Neural cell (in vitro differentiated cells): ENCODE data around the gene ACSL6. TPM values are rescaled to one million over a fixed set of nuclear protein-coding genes. Genes with fewer than 3 reads are reported as not detected.

Experiments
- H2AFZ ChIP-seq: fragments of 200-600, 300-800 bp; sonication (generic), shearing (Covaris generic); 2 replicates; pipeline ENCODE4 v1.6.0; 2014; ENCODE audit warnings: low read depth, mild to moderate bottlenecking, antibody characterized with exemption, low read length, moderate library complexity
- H3F3A ChIP-seq: fragments of 200-600 bp; shearing (Covaris generic); 2 replicates; pipeline ENCODE4 v1.6.1; 2016; ENCODE audit warnings: mild to moderate bottlenecking, moderate library complexity, mixed read lengths, antibody characterized with exemption, low read length; ENCODE audit not compliant: insufficient read depth, poor library complexity, severe bottlenecking
- H3K27ac ChIP-seq: fragments of 200-600, 300-800 bp; sonication (generic), shearing (Covaris generic); 2 replicates; pipeline ENCODE4 v1.5.1; 2014; ENCODE audit warnings: mild to moderate bottlenecking, low read length, moderate library complexity
- H3K27me3 ChIP-seq: fragments of 300-800, 200-600 bp; sonication (generic), shearing (Covaris generic); 2 replicates; pipeline ENCODE4 v1.6.0; 2014; ENCODE audit warnings: mild to moderate bottlenecking, low read depth, low read length, moderate library complexity; ENCODE audit not compliant: insufficient read depth
- H3K36me3 ChIP-seq: fragments of 300-800, 200-600 bp; sonication (generic), shearing (Covaris generic); 2 replicates; pipeline ENCODE4 v1.5.1; 2014; ENCODE audit warnings: mild to moderate bottlenecking, antibody characterized with exemption, low read length, moderate library complexity; ENCODE audit not compliant: insufficient read depth
- H3K4me2 ChIP-seq: fragments of 300-800, 200-600 bp; sonication (generic), shearing (Covaris generic); 2 replicates; pipeline ENCODE4 v1.6.0; 2014; ENCODE audit warnings: mild to moderate bottlenecking, low read length
- H3K4me3 ChIP-seq: fragments of 300-800, 200-600 bp; sonication (generic), shearing (Covaris generic); 2 replicates; pipeline ENCODE4 v1.5.1; 2014; ENCODE audit warnings: mild to moderate bottlenecking, low read length, moderate library complexity
- H3K79me2 ChIP-seq: fragments of 200-600 bp; shearing (Covaris generic); replicated peaks from 2 replicates; pipeline ENCODE4 v1.6.0; 2014; ENCODE audit warnings: mild to moderate bottlenecking, low read length, moderate library complexity; ENCODE audit not compliant: insufficient read depth
- H3K9ac ChIP-seq: fragments of 300-800, 200-600 bp; sonication (generic), shearing (Covaris generic); 2 replicates; pipeline ENCODE4 v1.6.1; 2016; ENCODE audit warnings: mild to moderate bottlenecking, low read length, mixed read lengths
- H3K9me2 ChIP-seq: fragments of 200-600 bp; shearing (Covaris generic); 2 replicates; pipeline ENCODE4 v1.6.1; 2016; ENCODE audit warnings: mild to moderate bottlenecking, low read length, mixed read lengths; ENCODE audit not compliant: insufficient read depth
- H3K9me3 ChIP-seq: fragments of 200-600, 300-800 bp; sonication (generic), shearing (Covaris generic); 2 replicates; pipeline ENCODE4 v1.6.1; 2016; ENCODE audit warnings: mild to moderate bottlenecking, mixed run types, low read length, moderate library complexity, mixed read lengths
- H4K20me1 ChIP-seq: fragments of 200-600 bp; shearing (Covaris generic); 2 replicates; pipeline ENCODE4 v1.6.1; 2016; ENCODE audit warnings: mild to moderate bottlenecking, mixed run types; ENCODE audit not compliant: insufficient read depth
- EP300 ChIP-seq: fragments of 450-650 bp; conservative IDR thresholded peaks from 2 replicates; pipeline ENCODE4 v1.6.1; 2014; ENCODE audit warnings: antibody characterized with exemption, mild to moderate bottlenecking, moderate library complexity; ENCODE audit not compliant: poor library complexity, severe bottlenecking
- EZH2 ChIP-seq: fragments of 200-600, 300-800 bp; shearing (Covaris generic), sonication (generic); IDR thresholded peaks from 2 replicates; pipeline ENCODE4 v1.6.1; 2014; ENCODE audit warnings: antibody characterized with exemption, low read length, borderline replicate concordance, mild to moderate bottlenecking; ENCODE audit not compliant: insufficient read depth, poor library complexity, severe bottlenecking
- MXI1 ChIP-seq: fragments of 450-650 bp; conservative IDR thresholded peaks from 2 replicates; pipeline ENCODE4 v1.6.1; 2014; ENCODE audit warnings: antibody characterized with exemption, mild to moderate bottlenecking; ENCODE audit not compliant: poor library complexity, severe bottlenecking
- POLR2AphosphoS5 ChIP-seq: IDR thresholded peaks from 2 replicates; pipeline ENCODE4 v1.6.1; 2012
- RAD21 ChIP-seq: fragments of 450-650 bp; conservative IDR thresholded peaks from 2 replicates; pipeline ENCODE4 v1.6.1; 2014; ENCODE audit warnings: antibody characterized with exemption, mild to moderate bottlenecking, moderate library complexity
- REST ChIP-seq: IDR thresholded peaks from 2 replicates; pipeline ENCODE4 v1.6.1; 2012; ENCODE audit warnings: borderline replicate concordance
- SMC3 ChIP-seq: fragments of 450-650 bp; conservative IDR thresholded peaks from 2 replicates; pipeline ENCODE4 v1.6.1; 2014; ENCODE audit warnings: antibody characterized with exemption, mild to moderate bottlenecking, moderate library complexity; ENCODE audit not compliant: poor library complexity
- TAF1 ChIP-seq: IDR thresholded peaks from 2 replicates; pipeline ENCODE4 v1.6.1; 2012; ENCODE audit warnings: low read depth
- polyA plus RNA-seq: library from polyadenylated mRNA; depleted of rRNA; stranded (reverse); fragments of >200 nt; gene quantifications from 2 replicates; pipeline ENCODE4 v1.2.3, GENCODE V29; 2014
- TF ChIP-seq, protein P1 (sequence below): fragments of 450-650 bp; IDR thresholded peaks from 2 replicates; pipeline ENCODE4 v1.5.1; 2014; ENCODE audit warnings: antibody characterized with exemption, mild to moderate bottlenecking, moderate library complexity; ENCODE audit not compliant: poor library complexity, severe bottlenecking

ACSL6 gene
- polyA plus RNA-seq, 1 donor from 2014 or later: 30.5 TPM

- no peaks in the 10 kb centered on the region for H3K27me3 ChIP-seq
- H3K27ac ChIP-seq: no peak overlapping the region
- H4K20me1 ChIP-seq: no peaks in the 10 kb centered on the region
- H3K36me3 ChIP-seq: peaks cover 3% of the 10 kb centered on the region
- TF ChIP-seq RAD21 (no peak), MXI1 (no peak), EZH2 (no peak), SMC3 (no peak), TAF1 (no peak), EP300 (no peak), POLR2AphosphoS5 (no peak), REST (no peak)
- TF ChIP-seq, protein P1, sequence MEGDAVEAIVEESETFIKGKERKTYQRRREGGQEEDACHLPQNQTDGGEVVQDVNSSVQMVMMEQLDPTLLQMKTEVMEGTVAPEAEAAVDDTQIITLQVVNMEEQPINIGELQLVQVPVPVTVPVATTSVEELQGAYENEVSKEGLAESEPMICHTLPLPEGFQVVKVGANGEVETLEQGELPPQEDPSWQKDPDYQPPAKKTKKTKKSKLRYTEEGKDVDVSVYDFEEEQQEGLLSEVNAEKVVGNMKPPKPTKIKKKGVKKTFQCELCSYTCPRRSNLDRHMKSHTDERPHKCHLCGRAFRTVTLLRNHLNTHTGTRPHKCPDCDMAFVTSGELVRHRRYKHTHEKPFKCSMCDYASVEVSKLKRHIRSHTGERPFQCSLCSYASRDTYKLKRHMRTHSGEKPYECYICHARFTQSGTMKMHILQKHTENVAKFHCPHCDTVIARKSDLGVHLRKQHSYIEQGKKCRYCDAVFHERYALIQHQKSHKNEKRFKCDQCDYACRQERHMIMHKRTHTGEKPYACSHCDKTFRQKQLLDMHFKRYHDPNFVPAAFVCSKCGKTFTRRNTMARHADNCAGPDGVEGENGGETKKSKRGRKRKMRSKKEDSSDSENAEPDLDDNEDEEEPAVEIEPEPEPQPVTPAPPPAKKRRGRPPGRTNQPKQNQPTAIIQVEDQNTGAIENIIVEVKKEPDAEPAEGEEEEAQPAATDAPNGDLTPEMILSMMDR: no peak
- no peaks in the 10 kb centered on the region for H3F3A ChIP-seq
- H3K9me3 ChIP-seq: no peaks in the 10 kb centered on the region
- H3K4me3 ChIP-seq: no peak overlapping the region
- no peak overlapping the region for H2AFZ ChIP-seq
- H3K4me2 ChIP-seq: no peak overlapping the region
- no peaks in the 10 kb centered on the region for H3K79me2 ChIP-seq
- no peaks in the 10 kb centered on the region for H3K9me2 ChIP-seq
- H3K9ac ChIP-seq: no peak overlapping the region
These were observed 44.9 kb downstream of the ACSL6 start for GRCh38 chr5:131966551-131966950.

DNA sequence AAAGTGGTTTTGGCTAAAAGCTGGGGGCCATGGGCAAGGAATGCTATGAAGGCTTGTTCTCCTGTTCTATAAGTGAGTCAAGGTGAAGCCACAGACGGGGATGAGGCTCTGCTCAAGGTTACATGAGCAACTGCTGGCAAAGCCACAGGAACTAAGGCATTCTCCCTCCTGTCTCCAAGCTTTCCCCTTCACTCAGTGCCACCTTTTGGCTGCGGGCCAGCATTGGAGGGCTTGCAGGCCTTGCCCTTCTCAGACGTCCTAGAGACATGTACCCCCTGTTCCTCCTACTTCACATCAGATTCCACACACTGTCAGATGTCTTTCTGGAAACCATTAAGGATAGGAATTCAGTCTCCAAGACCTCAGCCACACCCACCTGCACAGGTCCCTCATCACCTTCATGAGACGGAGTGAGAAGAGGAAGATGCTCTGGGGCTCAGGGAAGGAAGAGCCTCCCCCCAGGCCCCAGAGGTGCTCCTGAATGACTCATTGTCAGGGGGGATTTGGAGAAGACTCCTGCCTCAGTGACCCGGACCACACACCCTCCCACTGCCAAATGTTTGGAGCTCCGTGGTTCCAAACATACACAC lies 45.5 kb downstream of the ACSL6 start:
- no peak overlapping the region for H2AFZ ChIP-seq
- no peaks in the 10 kb centered on the region for H3K27me3 ChIP-seq
- no peaks in the 10 kb centered on the region for H3K9me2 ChIP-seq
- no peaks in the 10 kb centered on the region for H4K20me1 ChIP-seq
- no peaks in the 10 kb centered on the region for H3K79me2 ChIP-seq
- peaks cover 3% of the 10 kb centered on the region for H3K36me3 ChIP-seq
- no peak overlapping the region for H3K4me2 ChIP-seq
- H3K4me3 ChIP-seq: no peak overlapping the region
- H3K27ac ChIP-seq: no peak overlapping the region
- H3K9me3 ChIP-seq: no peaks in the 10 kb centered on the region
- TF ChIP-seq RAD21 (no peak), EP300 (no peak), EZH2 (no peak), MXI1 (no peak), REST (no peak)
- H3K9ac ChIP-seq: no peak overlapping the region
- H3F3A ChIP-seq: no peaks in the 10 kb centered on the region
